Adrenal gland (tissue), 5 donors: Measurements from ENCODE around the gene SLC35A1.

Experiments used
- CTCF ChIP-seq, 6 experiments: fragments of 450-650 bp in 4 of 6; fragments of 200-600 bp in 2 of 6; sonication (generic) in 1 of 6; IDR thresholded peaks; 1 replicate in 5 of 6; 2 replicates in 1 of 6; pipeline versions ENCODE4 v1.5.1 to v1.8.0; 2016 to 2021; ENCODE audit warnings: antibody characterized with exemption in 6 of 6, mild to moderate bottlenecking in 2 of 6, moderate library complexity in 1 of 6
- POLR2A ChIP-seq, 2 donors: fragments of 450-650 bp; IDR thresholded peaks; one replicate each; pipeline ENCODE4 v1.6.1; 2017; ENCODE audit warnings: antibody characterized with exemption in 2 of 2, mild to moderate bottlenecking in 2 of 2, moderate library complexity in 1 of 2
- donor health status: DM: no; HTN: no; CAD: no.

- no peak for TF ChIP-seq CTCF (IDR thresholded peaks at IDR 0.05)
- no peak for TF ChIP-seq POLR2A (IDR thresholded peaks at IDR 0.05)
Measured at GRCh38 chr6:87436435-87436834, 36.3 kb upstream of the SLC35A1 start.
